Tibial artery (tissue), 4 donors: Measurements from ENCODE around the gene ATP13A3.
"Not testable (repeated sequence)": the region's sequence is repeated elsewhere in the genome, so short reads cannot be mapped to it uniquely, and the experiment has no call there.

ENCODE experiments used
- DNase-seq, 2 donors: peaks; one replicate each; pipeline ENCODE4 v3.0.0-alpha.2; 2019
- H3K27ac ChIP-seq, 2 donors: fragments of 200-600 bp; sonication (generic) in 1 of 2; 1 replicate in 1 of 2; 2 replicates in 1 of 2; pipeline ENCODE4 v1.5.1; 2018 to 2019; ENCODE audit warnings: mild to moderate bottlenecking in 1 of 2
- H3K27me3 ChIP-seq, 2 donors: fragments of 200-600 bp; sonication (generic) in 1 of 2; one replicate each; pipeline versions ENCODE4 v1.5.1 to v1.6.0; 2016 to 2019
- H3K36me3 ChIP-seq, 3 donors: fragments of 200-600 bp; sonication (generic) in 2 of 3; one replicate each; pipeline ENCODE4 v1.5.1; 2016 to 2019; ENCODE audit warnings: mild to moderate bottlenecking in 2 of 3
- H3K4me1 ChIP-seq, 4 donors: fragments of 200-600 bp; sonication (generic) in 2 of 4; 1 replicate in 3 of 4; 2 replicates in 1 of 4; pipeline ENCODE4 v1.5.1; 2016 to 2019
- H3K4me3 ChIP-seq, 2 donors: fragments of 200-600 bp; sonication (generic) in 1 of 2; 1 replicate in 1 of 2; 2 replicates in 1 of 2; pipeline ENCODE4 v1.5.1; 2018 to 2019; ENCODE audit warnings: mild to moderate bottlenecking in 2 of 2
- H3K9me3 ChIP-seq, 3 donors: fragments of 200-600 bp; sonication (generic) in 1 of 3; one replicate each; pipeline ENCODE4 v1.5.1; 2016 to 2019
- CTCF ChIP-seq, 2 experiments: fragments of 200-600 bp in 1 of 2; fragments of 450-650 bp in 1 of 2; IDR thresholded peaks; one replicate each; pipeline ENCODE4 v1.5.1; 2017 to 2019; ENCODE audit warnings: antibody characterized with exemption in 2 of 2, mild to moderate bottlenecking in 1 of 2, moderate library complexity in 1 of 2
- intact Hi-C: fragments of 100-400 bp; cut with DNase I; formaldehyde crosslinking; loops from one replicate; pipeline ENCODE4 v1.15.0; 2023; ENCODE audit warnings: low total_unique reads

Gene ATP13A3

DNA sequence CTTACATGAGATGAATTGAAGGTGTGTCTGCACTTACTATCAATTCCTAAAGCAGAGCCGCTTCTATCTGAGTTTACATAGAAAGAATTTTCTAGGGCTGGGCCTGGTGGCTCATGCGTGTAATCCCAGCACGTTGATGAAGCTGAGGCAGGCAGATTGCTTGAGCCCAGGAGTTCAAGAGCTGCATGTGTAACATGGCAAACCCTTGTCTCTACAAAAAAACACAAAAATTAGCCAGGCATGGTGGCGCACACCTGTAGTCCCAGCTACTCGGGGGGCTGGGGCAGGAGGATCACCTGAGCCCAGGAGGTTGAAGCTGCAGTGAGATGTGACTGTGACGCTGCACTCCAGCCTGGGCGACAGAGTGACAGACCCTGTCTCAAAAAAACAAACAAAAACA lies 18.1 kb upstream of the ATP13A3 start:
- no peak overlapping the region for H3K27ac ChIP-seq
- no peak for DNase-seq
- intact Hi-C loops: no loop called here
- no peaks in the 10 kb centered on the region for H3K36me3 ChIP-seq
- peaks cover 0 to 4% (median 0%) of the 10 kb centered on the region in 3 donors for H3K9me3 ChIP-seq
- TF ChIP-seq CTCF (IDR thresholded peaks at IDR 0.05): no peak
- H3K4me3 ChIP-seq: no peak overlapping the region
- no peaks in the 10 kb centered on the region for H3K27me3 ChIP-seq
- peaks cover 0 to 9% (median 2%) of the 10 kb centered on the region in 4 donors for H3K4me1 ChIP-seq

DNA sequence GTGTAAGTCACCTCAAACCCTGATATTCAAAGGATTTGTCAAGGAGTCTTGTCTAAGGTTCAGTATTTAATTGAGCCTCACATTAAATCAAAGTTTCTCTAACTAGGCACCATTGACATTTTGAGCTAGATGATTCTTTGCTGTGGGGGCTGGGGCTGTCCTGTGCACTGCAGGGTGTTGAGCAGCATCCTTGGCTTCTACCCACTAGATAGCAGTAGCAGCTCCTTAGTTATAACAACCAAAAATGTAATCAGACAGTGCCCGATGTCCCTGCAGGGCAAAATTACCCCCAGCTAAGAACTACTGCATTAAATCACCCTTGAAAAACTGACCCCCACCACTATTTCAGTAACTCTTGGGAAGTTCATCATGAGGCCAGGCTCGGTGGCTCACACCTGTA lies 17.3 kb upstream of the ATP13A3 start:
- H3K4me1 ChIP-seq: peaks cover 0 to 9% (median 2%) of the 10 kb centered on the region in 4 donors
- no peak for TF ChIP-seq CTCF (IDR thresholded peaks at IDR 0.05)
- intact Hi-C loops: no loop called here
- DNase-seq: no peak
- no peak overlapping the region for H3K4me3 ChIP-seq
- H3K27ac ChIP-seq: no peak overlapping the region
- H3K36me3 ChIP-seq: no peaks in the 10 kb centered on the region
- H3K9me3 ChIP-seq: peaks cover 0 to 4% (median 0%) of the 10 kb centered on the region in 3 donors
- no peaks in the 10 kb centered on the region for H3K27me3 ChIP-seq

- no peak for DNase-seq
- intact Hi-C loops: no loop called here
- H3K27me3 ChIP-seq: no peaks in the 10 kb centered on the region
- H3K27ac ChIP-seq: no peak overlapping the region
- H3K4me3 ChIP-seq: no peak overlapping the region
- H3K36me3 ChIP-seq: no peaks in the 10 kb centered on the region
- TF ChIP-seq CTCF (IDR thresholded peaks at IDR 0.05): no peak
- peaks cover 0 to 4% (median 0%) of the 10 kb centered on the region in 3 donors for H3K9me3 ChIP-seq
- peaks cover 0 to 10% (median 3%) of the 10 kb centered on the region in 4 donors for H3K4me1 ChIP-seq
Observed at GRCh38 chr3:194503081-194503531, 16.3 kb upstream of the ATP13A3 start.

- Histone ChIP-seq H3K36me3 (no peaks in the 10 kb centered on the region), H3K27me3 (no peaks in the 10 kb centered on the region), H3K4me3 (no peak overlapping the region), H3K9me3 (peaks cover 0 to 4% (median 0%) of the 10 kb centered on the region in 3 donors), H3K27ac (no peak overlapping the region), H3K4me1 (peaks cover 0 to 9% (median 4%) of the 10 kb centered on the region in 4 donors)
- intact Hi-C loops: no loop called here
- DNase-seq: no peak
- no peak for TF ChIP-seq CTCF (IDR thresholded peaks at IDR 0.05)
Observed at GRCh38 chr3:194500198-194500597, 13.4 kb upstream of the ATP13A3 start.

GRCh38 chr3:194499516-194499915 lies 12.7 kb upstream of the ATP13A3 start:
- peaks cover 0 to 15% (median 5%) of the 10 kb centered on the region in 4 donors for H3K4me1 ChIP-seq
- H3K27me3 ChIP-seq, DNase-seq, intact Hi-C loops, H3K36me3 ChIP-seq, H3K27ac ChIP-seq, H3K4me3 ChIP-seq, H3K9me3 ChIP-seq: not testable (repeated sequence)

GRCh38 chr3:194497799-194498575 lies 11.2 kb upstream of the ATP13A3 start:
- DNase-seq: no peak
- H3K27ac ChIP-seq: peak overlapping the region; percentile 6 to 21

More at GRCh38 chr3:194497799-194498575, 11.2 kb upstream of the ATP13A3 start:
- H3K36me3 ChIP-seq: no peaks in the 10 kb centered on the region
- intact Hi-C loops: no loop called here
- H3K27me3 ChIP-seq: no peaks in the 10 kb centered on the region
- peaks cover 0 to 4% (median 0%) of the 10 kb centered on the region in 3 donors for H3K9me3 ChIP-seq
- no peak overlapping the region for H3K4me3 ChIP-seq
- H3K4me1 ChIP-seq: peaks cover 0 to 30% (median 8%) of the 10 kb centered on the region in 4 donors
- TF ChIP-seq CTCF (IDR thresholded peaks at IDR 0.05): no peak
